ENCODE results near the gene SGSM2. TPM values are rescaled to one million over a fixed set of nuclear protein-coding genes. Genes with fewer than 3 reads are reported as not detected.
A peak's percentile ranks its signal among the peaks of the same experiment; 100 is the strongest.

Gene SGSM2
- polyA plus RNA-seq, 3 donors, result 3.0 to 130 (median 3.5) TPM

DNA sequence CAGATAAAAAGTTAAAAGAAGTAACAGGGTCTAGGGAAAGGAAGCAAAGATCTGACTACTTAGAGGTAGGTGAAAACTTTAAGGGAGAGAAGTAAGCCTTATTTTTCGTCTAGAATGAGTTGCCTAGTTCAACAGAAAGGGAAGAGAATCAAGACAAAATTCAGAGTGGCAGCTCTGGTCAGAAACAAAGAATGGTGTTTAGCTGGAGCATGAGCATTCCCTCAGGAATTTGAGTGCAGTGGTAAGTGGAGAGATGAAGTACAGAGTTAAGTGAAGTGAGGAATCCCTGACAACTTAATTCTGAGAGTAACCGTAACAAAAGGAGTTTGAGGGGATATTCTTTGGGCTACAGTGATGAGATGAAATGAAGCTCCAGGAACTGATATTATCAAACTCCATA, 45.2 kb upstream of the SGSM2 start:
- H3K9ac ChIP-seq (ENCODE audit: insufficient read depth, low read length, poor library complexity, severe bottlenecking), result no peak overlapping the region
- 82% methylated on average over 1 of the region's 2 CpGs for WGBS (ENCODE audit: insufficient coverage)
- Mint-ChIP-seq H3K9me3 (no peaks in the 10 kb centered on the region), H3K27ac (no peak overlapping the region), H3K4me1 (no peaks in the 10 kb centered on the region), H3K4me3 (no peak overlapping the region), H3K36me3 (peaks cover 83 to 93% of the 10 kb centered on the region in 2 donors), H3K27me3 (ENCODE audit: low read depth in 3 of 3) (peaks cover 0 to 2% (median 0%) of the 10 kb centered on the region in 3 donors)
- intact Hi-C loops (cut with micrococcal nuclease), result loop anchor here in 1 of 2 donors (5.0 kb wide), 1 partner anchor 240 kb away; no protein-coding TSS in a partner anchor
- no peak overlapping the region for H3K27ac ChIP-seq (ENCODE audit: low read depth in 1 of 2, low read length in 2 of 2)
- H3K79me2 ChIP-seq (ENCODE audit: insufficient read depth, low read length), result no peaks in the 10 kb centered on the region
- TF ChIP-seq CTCF (IDR thresholded peaks at IDR 0.05), result no peak
- H3K4me3 ChIP-seq (replicated peaks in 1 of 3; ENCODE audit: low read depth in 2 of 3, low read length in 3 of 3), result no peak overlapping the region
- no peak overlapping the region for H3K4me2 ChIP-seq (replicated peaks; ENCODE audit: extremely low read depth, low read length, poor library complexity, severe bottlenecking)
- H3K27me3 ChIP-seq (ENCODE audit: control insufficient read depth in 2 of 2, insufficient read depth in 2 of 2, low read length in 2 of 2), result no peaks in the 10 kb centered on the region
- no peak overlapping the region for H2AFZ ChIP-seq (ENCODE audit: insufficient read depth, low read depth, low read length, poor library complexity, severe bottlenecking)
- peaks cover 9% of the 10 kb centered on the region for H4K20me1 ChIP-seq (ENCODE audit: insufficient read depth, low read length)
- no peaks in the 10 kb centered on the region for H3K9me3 ChIP-seq (replicated peaks in 1 of 2; ENCODE audit: control insufficient read depth in 1 of 2, insufficient read depth in 1 of 2, low read length in 2 of 2)
- no peaks in the 10 kb centered on the region for H3K4me1 ChIP-seq (ENCODE audit: control insufficient read depth in 1 of 2, insufficient read depth in 2 of 2, low read length in 2 of 2)
- DNase-seq, result no peak
- H3K36me3 ChIP-seq (replicated peaks in 1 of 2; ENCODE audit: control insufficient read depth in 1 of 2, insufficient read depth in 2 of 2, low read length in 2 of 2), result peaks cover 48 to 93% of the 10 kb centered on the region in 2 donors

DNA sequence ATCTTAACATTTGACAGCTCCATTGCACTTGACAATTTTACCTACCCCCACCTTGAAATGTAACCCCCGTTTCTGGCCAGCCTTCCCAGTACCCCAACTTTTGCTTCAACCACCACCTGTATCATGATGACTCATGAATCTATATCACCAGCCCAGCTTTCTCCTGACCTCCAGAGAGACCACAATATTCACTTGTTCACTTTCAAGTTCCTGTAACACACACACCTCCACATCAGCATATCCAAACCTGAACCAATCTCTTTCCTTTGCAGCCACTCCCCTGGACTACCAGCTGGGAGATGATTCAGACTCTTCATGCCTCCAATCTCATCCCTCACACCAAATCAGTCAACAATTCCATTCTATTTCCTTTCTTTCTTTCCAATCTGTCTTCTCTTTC, 41.7 kb upstream of the SGSM2 start:
- Histone ChIP-seq H3K9me3 (replicated peaks in 1 of 2; ENCODE audit: control insufficient read depth in 1 of 2, insufficient read depth in 1 of 2, low read length in 2 of 2) (no peaks in the 10 kb centered on the region), H3K36me3 (replicated peaks in 1 of 2; ENCODE audit: control insufficient read depth in 1 of 2, insufficient read depth in 2 of 2, low read length in 2 of 2) (peaks cover 67 to 95% of the 10 kb centered on the region in 2 donors), H3K79me2 (ENCODE audit: insufficient read depth, low read length) (no peaks in the 10 kb centered on the region), H3K27ac (ENCODE audit: low read depth in 1 of 2, low read length in 2 of 2) (no peak overlapping the region), H3K4me3 (replicated peaks in 1 of 3; ENCODE audit: low read depth in 2 of 3, low read length in 3 of 3) (no peak overlapping the region), H3K9ac (ENCODE audit: insufficient read depth, low read length, poor library complexity, severe bottlenecking) (no peak overlapping the region), H3K4me1 (ENCODE audit: control insufficient read depth in 1 of 2, insufficient read depth in 2 of 2, low read length in 2 of 2) (no peaks in the 10 kb centered on the region), H3K27me3 (ENCODE audit: control insufficient read depth in 2 of 2, insufficient read depth in 2 of 2, low read length in 2 of 2) (no peaks in the 10 kb centered on the region), H2AFZ (ENCODE audit: insufficient read depth, low read depth, low read length, poor library complexity, severe bottlenecking) (no peak overlapping the region), H4K20me1 (ENCODE audit: insufficient read depth, low read length) (peaks cover 9% of the 10 kb centered on the region), H3K4me2 (replicated peaks; ENCODE audit: extremely low read depth, low read length, poor library complexity, severe bottlenecking) (no peak overlapping the region)
- intact Hi-C loops (cut with micrococcal nuclease), result no loop called here
- peak overlapping the region in 1 of 7 donors; percentile 1 for H3K27ac Mint-ChIP-seq
- no peak overlapping the region for H3K4me3 Mint-ChIP-seq
- H3K9me3 Mint-ChIP-seq, result no peaks in the 10 kb centered on the region
- peaks cover 84 to 91% of the 10 kb centered on the region in 2 donors for H3K36me3 Mint-ChIP-seq
- H3K4me1 Mint-ChIP-seq, result peaks cover 2% of the 10 kb centered on the region
- no peak for TF ChIP-seq CTCF (IDR thresholded peaks at IDR 0.05)
- peaks cover 0 to 2% (median 0%) of the 10 kb centered on the region in 3 donors for H3K27me3 Mint-ChIP-seq (ENCODE audit: low read depth in 3 of 3)
- 91% methylated on average over 1 of the region's 1 CpG for WGBS (ENCODE audit: insufficient coverage)
- no peak for DNase-seq

Measured in CD14-positive monocyte (primary cell).